ENCODE results near the gene NFATC3.

DNA sequence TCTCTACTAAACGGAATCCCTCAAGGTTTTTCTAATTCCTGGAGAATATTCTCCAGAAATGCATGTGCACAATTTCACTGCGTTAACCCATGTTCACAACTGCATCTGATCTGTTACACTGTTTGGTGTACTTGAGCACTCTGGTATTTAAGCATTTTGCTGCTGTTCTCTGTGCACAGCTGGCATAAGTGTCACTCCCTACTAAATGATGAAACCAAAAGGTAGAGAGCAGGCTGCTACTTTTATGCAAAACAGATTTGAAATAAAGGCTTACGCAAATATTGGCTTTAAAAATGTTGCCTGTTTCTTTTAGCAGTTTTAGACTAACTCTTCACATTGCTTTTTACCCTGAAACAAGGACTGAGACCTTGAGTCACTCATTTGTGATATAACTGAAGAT is 109.1 kb downstream of the NFATC3 start:
- TF ChIP-seq, protein P1, sequence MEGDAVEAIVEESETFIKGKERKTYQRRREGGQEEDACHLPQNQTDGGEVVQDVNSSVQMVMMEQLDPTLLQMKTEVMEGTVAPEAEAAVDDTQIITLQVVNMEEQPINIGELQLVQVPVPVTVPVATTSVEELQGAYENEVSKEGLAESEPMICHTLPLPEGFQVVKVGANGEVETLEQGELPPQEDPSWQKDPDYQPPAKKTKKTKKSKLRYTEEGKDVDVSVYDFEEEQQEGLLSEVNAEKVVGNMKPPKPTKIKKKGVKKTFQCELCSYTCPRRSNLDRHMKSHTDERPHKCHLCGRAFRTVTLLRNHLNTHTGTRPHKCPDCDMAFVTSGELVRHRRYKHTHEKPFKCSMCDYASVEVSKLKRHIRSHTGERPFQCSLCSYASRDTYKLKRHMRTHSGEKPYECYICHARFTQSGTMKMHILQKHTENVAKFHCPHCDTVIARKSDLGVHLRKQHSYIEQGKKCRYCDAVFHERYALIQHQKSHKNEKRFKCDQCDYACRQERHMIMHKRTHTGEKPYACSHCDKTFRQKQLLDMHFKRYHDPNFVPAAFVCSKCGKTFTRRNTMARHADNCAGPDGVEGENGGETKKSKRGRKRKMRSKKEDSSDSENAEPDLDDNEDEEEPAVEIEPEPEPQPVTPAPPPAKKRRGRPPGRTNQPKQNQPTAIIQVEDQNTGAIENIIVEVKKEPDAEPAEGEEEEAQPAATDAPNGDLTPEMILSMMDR (IDR thresholded peaks at IDR 0.05): no peak
- no peak for TF ChIP-seq POLR2A (IDR thresholded peaks at IDR 0.05)
